Measurements from ENCODE around the gene IGSF8. TPM values are rescaled to one million over a fixed set of nuclear protein-coding genes. Genes with fewer than 3 reads are reported as not detected.

Gene IGSF8
- total and polyA plus RNA-seq, 5 donors from 2014 or later, result 33.9 to 45.5 (median 41.3) TPM

GRCh38 chr1:160124705-160125478 lies 26.5 kb upstream of the IGSF8 start:
- Mint-ChIP-seq H3K9me3 (no peaks in the 10 kb centered on the region), H3K4me1 (no peaks in the 10 kb centered on the region), H3K27me3 (no peaks in the 10 kb centered on the region), H3K4me3 (no peak overlapping the region), H3K27ac (no peak overlapping the region), H3K36me3 (no peaks in the 10 kb centered on the region)
- DNase-seq (no peak), ATAC-seq (ENCODE audit: low read depth in 2 of 2) (no peak)
- H3K4me3 ChIP-seq (ENCODE audit: low read depth, low read length), result no peak overlapping the region
- H3K27me3 ChIP-seq (ENCODE audit: control insufficient read depth, insufficient read depth, low read length), result no peaks in the 10 kb centered on the region
- no peak overlapping the region for H3K27ac ChIP-seq (ENCODE audit: insufficient read depth, low read length, poor library complexity, severe bottlenecking)
- no peaks in the 10 kb centered on the region for H3K36me3 ChIP-seq (ENCODE audit: control insufficient read depth, insufficient read depth, low read length)
- no peaks in the 10 kb centered on the region for H3K4me1 ChIP-seq (ENCODE audit: control insufficient read depth, insufficient read depth, low read length, poor library complexity, severe bottlenecking)
- H3K9me3 ChIP-seq (ENCODE audit: control insufficient read depth in 2 of 2, low read length in 2 of 2), result no peaks in the 10 kb centered on the region

- ATAC-seq (ENCODE audit: low read depth in 2 of 2), result no peak
- Mint-ChIP-seq H3K4me1 (no peaks in the 10 kb centered on the region), H3K9me3 (no peaks in the 10 kb centered on the region), H3K27me3 (no peaks in the 10 kb centered on the region), H3K27ac (no peak overlapping the region), H3K4me3 (no peak overlapping the region), H3K36me3 (no peaks in the 10 kb centered on the region)
- Histone ChIP-seq H3K27me3 (ENCODE audit: control insufficient read depth, insufficient read depth, low read length) (no peaks in the 10 kb centered on the region), H3K9me3 (ENCODE audit: control insufficient read depth in 2 of 2, low read length in 2 of 2) (no peaks in the 10 kb centered on the region), H3K4me3 (ENCODE audit: low read depth, low read length) (no peak overlapping the region), H3K36me3 (ENCODE audit: control insufficient read depth, insufficient read depth, low read length) (no peaks in the 10 kb centered on the region), H3K27ac (ENCODE audit: insufficient read depth, low read length, poor library complexity, severe bottlenecking) (no peak overlapping the region), H3K4me1 (ENCODE audit: control insufficient read depth, insufficient read depth, low read length, poor library complexity, severe bottlenecking) (no peaks in the 10 kb centered on the region)
- DNase-seq, result no peak
Measured at GRCh38 chr1:160123726-160124125, 25.3 kb upstream of the IGSF8 start.

- Mint-ChIP-seq H3K36me3 (no peaks in the 10 kb centered on the region), H3K4me1 (no peaks in the 10 kb centered on the region)
Measured at GRCh38 chr1:160122978-160123495, 24.6 kb upstream of the IGSF8 start.

GRCh38 chr1:160121388-160121787 lies 23.0 kb upstream of the IGSF8 start:
- Histone ChIP-seq H3K36me3 (ENCODE audit: control insufficient read depth, insufficient read depth, low read length) (no peaks in the 10 kb centered on the region), H3K4me1 (ENCODE audit: control insufficient read depth, insufficient read depth, low read length, poor library complexity, severe bottlenecking) (no peaks in the 10 kb centered on the region), H3K4me3 (ENCODE audit: low read depth, low read length) (no peak overlapping the region), H3K9me3 (ENCODE audit: control insufficient read depth in 2 of 2, low read length in 2 of 2) (no peaks in the 10 kb centered on the region), H3K27ac (ENCODE audit: insufficient read depth, low read length, poor library complexity, severe bottlenecking) (no peak overlapping the region), H3K27me3 (ENCODE audit: control insufficient read depth, insufficient read depth, low read length) (no peaks in the 10 kb centered on the region)
- H3K4me1 Mint-ChIP-seq, result no peaks in the 10 kb centered on the region
- no peak for ATAC-seq (ENCODE audit: low read depth in 2 of 2)
- peaks cover 20% of the 10 kb centered on the region for H3K27me3 Mint-ChIP-seq
- DNase-seq, result no peak
- H3K9me3 Mint-ChIP-seq, result peaks cover 0 to 2% (median 0%) of the 10 kb centered on the region in 7 donors
- H3K27ac Mint-ChIP-seq, result no peak overlapping the region
- no peaks in the 10 kb centered on the region for H3K36me3 Mint-ChIP-seq
- no peak overlapping the region for H3K4me3 Mint-ChIP-seq

More at GRCh38 chr1:160122978-160123495, 24.6 kb upstream of the IGSF8 start:
- no peak overlapping the region for H3K4me3 ChIP-seq (ENCODE audit: low read depth, low read length)
- no peaks in the 10 kb centered on the region for H3K9me3 ChIP-seq (ENCODE audit: control insufficient read depth in 2 of 2, low read length in 2 of 2)
- Mint-ChIP-seq H3K27me3 (peaks cover 6% of the 10 kb centered on the region), H3K4me3 (no peak overlapping the region), H3K9me3 (peaks cover 0 to 2% (median 0%) of the 10 kb centered on the region in 7 donors), H3K27ac (no peak overlapping the region)
- H3K27ac ChIP-seq (ENCODE audit: insufficient read depth, low read length, poor library complexity, severe bottlenecking), result no peak overlapping the region
- H3K27me3 ChIP-seq (ENCODE audit: control insufficient read depth, insufficient read depth, low read length), result no peaks in the 10 kb centered on the region
- H3K36me3 ChIP-seq (ENCODE audit: control insufficient read depth, insufficient read depth, low read length), result no peaks in the 10 kb centered on the region
- no peaks in the 10 kb centered on the region for H3K4me1 ChIP-seq (ENCODE audit: control insufficient read depth, insufficient read depth, low read length, poor library complexity, severe bottlenecking)
- DNase-seq (no peak), ATAC-seq (ENCODE audit: low read depth in 2 of 2) (no peak)

GRCh38 chr1:160120797-160121196 lies 22.4 kb upstream of the IGSF8 start:
- Mint-ChIP-seq H3K4me1 (no peaks in the 10 kb centered on the region), H3K27ac (no peak overlapping the region), H3K27me3 (peaks cover 20% of the 10 kb centered on the region), H3K4me3 (no peak overlapping the region), H3K36me3 (no peaks in the 10 kb centered on the region), H3K9me3 (peaks cover 0 to 2% (median 0%) of the 10 kb centered on the region in 7 donors)
- DNase-seq, result no peak
- Histone ChIP-seq H3K27me3 (ENCODE audit: control insufficient read depth, insufficient read depth, low read length) (no peaks in the 10 kb centered on the region), H3K4me3 (ENCODE audit: low read depth, low read length) (no peak overlapping the region), H3K27ac (ENCODE audit: insufficient read depth, low read length, poor library complexity, severe bottlenecking) (no peak overlapping the region), H3K9me3 (ENCODE audit: control insufficient read depth in 2 of 2, low read length in 2 of 2) (no peaks in the 10 kb centered on the region), H3K4me1 (ENCODE audit: control insufficient read depth, insufficient read depth, low read length, poor library complexity, severe bottlenecking) (no peaks in the 10 kb centered on the region), H3K36me3 (ENCODE audit: control insufficient read depth, insufficient read depth, low read length) (no peaks in the 10 kb centered on the region)
- no peak for ATAC-seq (ENCODE audit: low read depth in 2 of 2)

GRCh38 chr1:160118928-160119327 lies 20.5 kb upstream of the IGSF8 start:
- Histone ChIP-seq H3K27ac (ENCODE audit: insufficient read depth, low read length, poor library complexity, severe bottlenecking) (no peak overlapping the region), H3K4me1 (ENCODE audit: control insufficient read depth, insufficient read depth, low read length, poor library complexity, severe bottlenecking) (no peaks in the 10 kb centered on the region), H3K27me3 (ENCODE audit: control insufficient read depth, insufficient read depth, low read length) (no peaks in the 10 kb centered on the region), H3K4me3 (ENCODE audit: low read depth, low read length) (no peak overlapping the region), H3K36me3 (ENCODE audit: control insufficient read depth, insufficient read depth, low read length) (no peaks in the 10 kb centered on the region), H3K9me3 (ENCODE audit: control insufficient read depth in 2 of 2, low read length in 2 of 2) (no peaks in the 10 kb centered on the region)
- Mint-ChIP-seq H3K36me3 (no peaks in the 10 kb centered on the region), H3K27me3 (peaks cover 33% of the 10 kb centered on the region), H3K4me3 (no peak overlapping the region), H3K9me3 (peaks cover 0 to 2% (median 0%) of the 10 kb centered on the region in 7 donors), H3K27ac (no peak overlapping the region), H3K4me1 (no peaks in the 10 kb centered on the region)
- DNase-seq (no peak), ATAC-seq (ENCODE audit: low read depth in 2 of 2) (no peak)

- Mint-ChIP-seq H3K27ac (no peak overlapping the region), H3K36me3 (no peaks in the 10 kb centered on the region), H3K27me3 (peaks cover 38% of the 10 kb centered on the region), H3K9me3 (peaks cover 0 to 2% (median 0%) of the 10 kb centered on the region in 7 donors), H3K4me3 (no peak overlapping the region), H3K4me1 (no peaks in the 10 kb centered on the region)
- Histone ChIP-seq H3K36me3 (ENCODE audit: control insufficient read depth, insufficient read depth, low read length) (no peaks in the 10 kb centered on the region), H3K27ac (ENCODE audit: insufficient read depth, low read length, poor library complexity, severe bottlenecking) (no peak overlapping the region), H3K27me3 (ENCODE audit: control insufficient read depth, insufficient read depth, low read length) (no peaks in the 10 kb centered on the region), H3K4me1 (ENCODE audit: control insufficient read depth, insufficient read depth, low read length, poor library complexity, severe bottlenecking) (no peaks in the 10 kb centered on the region), H3K9me3 (ENCODE audit: control insufficient read depth in 2 of 2, low read length in 2 of 2) (no peaks in the 10 kb centered on the region), H3K4me3 (ENCODE audit: low read depth, low read length) (no peak overlapping the region)
- DNase-seq (no peak), ATAC-seq (ENCODE audit: low read depth in 2 of 2) (no peak)
Measured at GRCh38 chr1:160117709-160118183, 19.3 kb upstream of the IGSF8 start.

- H3K4me1 ChIP-seq (ENCODE audit: control insufficient read depth, insufficient read depth, low read length, poor library complexity, severe bottlenecking), result no peaks in the 10 kb centered on the region
- Mint-ChIP-seq H3K4me1 (no peaks in the 10 kb centered on the region), H3K36me3 (no peaks in the 10 kb centered on the region), H3K4me3 (no peak overlapping the region), H3K27me3 (peaks cover 42% of the 10 kb centered on the region), H3K9me3 (peaks cover 0 to 2% (median 0%) of the 10 kb centered on the region in 7 donors), H3K27ac (no peak overlapping the region)
- H3K27ac ChIP-seq (ENCODE audit: insufficient read depth, low read length, poor library complexity, severe bottlenecking), result no peak overlapping the region
- H3K27me3 ChIP-seq (ENCODE audit: control insufficient read depth, insufficient read depth, low read length), result no peaks in the 10 kb centered on the region
- DNase-seq (no peak), ATAC-seq (ENCODE audit: low read depth in 2 of 2) (no peak)
- H3K36me3 ChIP-seq (ENCODE audit: control insufficient read depth, insufficient read depth, low read length), result no peaks in the 10 kb centered on the region
- H3K9me3 ChIP-seq (ENCODE audit: control insufficient read depth in 2 of 2, low read length in 2 of 2), result no peaks in the 10 kb centered on the region
- H3K4me3 ChIP-seq (ENCODE audit: low read depth, low read length), result no peak overlapping the region
Measured at GRCh38 chr1:160117300-160117699, 18.9 kb upstream of the IGSF8 start.

Data from CD4-positive, CD25-positive, alpha-beta regulatory T cell (primary cell).